Stimulated activated CD8-positive, alpha-beta memory T cell treated with anti-CD3 and anti-CD28 coated beads, Interleukin-7, amount 100 ng/mL, for 48 hours (primary cell): ENCODE measurements around the gene ACTRT2.

Experiments
- DNase-seq, 2 donors: peaks; one replicate each; pipeline ENCODE4 v3.0.0-alpha.2; 2020; ENCODE audit warnings: low read depth in 1 of 2; ENCODE audit errors: extremely low read depth in 1 of 2

Gene ACTRT2

GRCh38 chr1:3029991-3030662 lies 8.9 kb downstream of the ACTRT2 start:
- no peak for DNase-seq

DNA sequence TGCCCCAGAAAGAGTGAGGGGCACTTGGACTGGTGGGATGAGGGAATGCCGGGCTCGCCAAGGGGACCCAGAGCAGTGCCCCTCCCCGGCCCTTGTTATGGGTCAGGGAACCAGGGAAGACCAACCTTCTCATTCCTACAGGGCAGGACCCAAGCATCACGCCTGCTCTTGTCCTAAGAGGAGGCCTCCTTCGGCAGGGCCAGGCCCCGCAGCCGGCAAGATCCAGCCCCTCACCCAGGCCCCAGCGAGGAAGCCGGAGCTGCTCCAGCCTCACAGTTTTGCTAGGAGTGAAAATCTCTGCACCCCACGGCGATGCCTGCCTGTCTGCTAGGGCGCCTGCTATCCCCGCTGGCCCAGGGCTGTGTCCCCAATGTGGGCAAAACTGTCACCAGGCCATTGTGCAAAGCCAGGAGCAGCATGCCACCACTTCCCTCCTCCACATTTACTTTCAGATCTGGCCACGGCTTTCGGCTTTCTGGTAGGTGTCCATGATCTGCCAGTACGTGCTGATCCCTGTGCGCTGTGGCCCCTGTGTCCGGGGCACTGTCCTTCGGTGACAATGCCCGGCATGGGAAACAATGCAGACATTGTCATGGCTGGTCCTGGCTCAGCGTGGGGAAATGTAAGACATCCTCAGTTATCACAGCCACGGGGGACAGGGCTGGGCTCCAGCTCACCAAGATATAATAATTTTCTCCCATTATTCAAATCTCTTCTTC lies 9.6 kb downstream of the ACTRT2 start:
- no peak for DNase-seq

DNA sequence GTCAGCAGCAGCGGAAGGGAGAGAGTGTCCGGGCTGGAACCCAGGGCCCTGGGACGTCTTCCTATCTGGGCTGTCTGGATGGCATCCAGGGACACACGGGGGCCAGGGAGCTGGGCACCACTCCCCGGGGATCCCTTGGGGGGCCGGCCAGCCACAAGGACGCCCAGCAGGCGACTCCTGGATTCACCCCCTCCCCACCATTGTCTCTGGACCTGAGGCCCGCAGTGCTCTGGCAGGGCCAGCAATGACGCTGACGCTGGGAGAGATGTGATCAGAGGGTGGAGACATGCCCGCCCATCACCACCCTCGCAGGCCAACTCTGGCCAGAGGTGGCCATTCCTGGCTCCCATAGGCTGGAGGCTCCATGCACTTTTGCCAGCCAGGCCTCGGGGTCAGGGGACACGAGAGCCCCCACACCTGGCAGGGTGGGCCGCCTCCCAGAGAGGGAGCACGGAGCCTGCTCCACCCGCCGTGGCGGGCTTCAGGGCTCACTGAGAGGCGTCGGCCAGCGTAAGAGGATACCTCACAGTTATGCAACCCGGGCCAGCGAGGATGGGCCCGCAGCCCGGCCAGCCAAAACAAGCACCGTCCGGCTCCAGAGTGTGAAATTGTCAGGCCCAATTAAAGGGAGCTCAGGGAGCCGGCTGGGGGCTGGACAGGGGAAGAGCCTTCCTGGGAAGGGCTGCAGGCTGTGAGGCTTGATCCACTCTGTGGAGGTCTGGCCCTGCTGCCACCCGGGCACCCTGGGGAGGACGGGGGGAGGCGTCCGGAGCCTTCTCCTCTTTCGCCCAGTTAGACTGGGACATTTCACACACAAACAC lies 10.3 kb downstream of the ACTRT2 start:
- no peak for DNase-seq

DNA sequence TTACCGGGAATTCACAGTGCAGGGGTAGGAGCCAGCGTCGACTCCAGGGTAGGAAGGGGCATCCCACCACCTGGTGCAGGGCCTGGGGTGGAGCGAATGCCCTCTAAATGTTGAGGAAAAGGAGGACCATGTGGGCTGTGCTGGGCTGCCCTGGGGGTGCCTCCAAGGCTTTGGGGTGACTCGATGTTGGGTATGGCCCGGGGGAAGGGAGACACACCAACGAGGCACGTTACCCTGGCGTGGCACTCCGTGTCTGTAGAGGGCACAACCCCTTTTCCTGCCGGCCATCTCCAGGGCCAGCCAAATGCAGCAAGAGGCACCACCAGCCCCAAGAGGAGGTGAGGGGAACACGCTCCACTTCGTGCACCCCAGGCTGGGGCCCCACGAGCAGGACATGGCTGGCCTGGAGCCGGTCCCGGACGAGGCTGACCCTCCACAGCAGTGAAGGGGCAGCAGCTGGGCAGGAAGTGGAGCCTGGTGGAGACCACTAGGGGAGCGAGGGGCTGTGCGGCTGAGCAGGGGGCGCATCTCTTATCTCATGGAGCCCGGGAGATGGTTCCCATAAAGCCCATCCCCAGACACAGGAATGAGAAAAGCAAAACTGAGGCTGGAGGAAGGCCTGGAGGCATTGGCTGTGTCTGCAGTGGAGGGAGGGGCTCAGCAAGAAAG lies 11.2 kb downstream of the ACTRT2 start:
- DNase-seq, result no peak

DNA sequence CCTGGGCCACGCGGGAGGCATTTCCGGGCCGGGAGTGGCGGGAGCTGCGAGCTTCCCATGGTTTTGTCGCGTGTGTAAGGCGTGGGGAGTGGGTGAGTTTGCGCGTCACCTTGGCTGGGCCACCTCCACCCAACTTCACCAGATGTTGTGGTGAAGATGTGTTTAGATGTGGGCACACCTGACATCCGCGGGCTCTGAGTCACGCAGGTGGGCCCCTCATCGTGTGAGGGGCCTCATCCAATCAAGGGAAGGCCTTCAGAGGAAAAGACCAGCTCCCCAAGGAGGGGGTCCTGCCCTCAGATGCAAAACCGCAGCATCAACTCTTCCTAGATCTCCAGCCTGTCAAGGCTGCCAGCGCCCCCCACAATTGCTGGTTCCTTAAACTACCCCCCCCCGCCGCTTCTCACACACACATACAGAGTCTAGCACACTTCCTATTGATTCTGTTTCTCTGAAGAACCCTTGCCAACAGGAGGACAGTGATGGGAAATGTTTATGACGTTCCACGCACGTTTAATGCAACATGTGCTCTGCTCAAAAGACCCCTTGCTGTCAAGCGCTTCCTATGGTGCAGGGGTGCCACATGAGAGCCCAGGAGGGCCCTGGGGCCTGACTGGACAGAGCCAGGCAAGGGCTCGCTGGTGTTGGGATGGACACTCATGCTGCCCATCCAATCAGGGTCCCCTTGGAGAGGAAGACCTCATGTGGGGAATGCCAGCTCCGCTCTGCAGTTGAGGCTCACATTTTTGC lies 11.9 kb downstream of the ACTRT2 start:
- DNase-seq, result peak; percentile 3 to 19

- DNase-seq, result no peak
Measured at GRCh38 chr1:3033790-3034090, 12.5 kb downstream of the ACTRT2 start.

- no peak for DNase-seq
Measured at GRCh38 chr1:3034162-3034561, 12.9 kb downstream of the ACTRT2 start.

DNA sequence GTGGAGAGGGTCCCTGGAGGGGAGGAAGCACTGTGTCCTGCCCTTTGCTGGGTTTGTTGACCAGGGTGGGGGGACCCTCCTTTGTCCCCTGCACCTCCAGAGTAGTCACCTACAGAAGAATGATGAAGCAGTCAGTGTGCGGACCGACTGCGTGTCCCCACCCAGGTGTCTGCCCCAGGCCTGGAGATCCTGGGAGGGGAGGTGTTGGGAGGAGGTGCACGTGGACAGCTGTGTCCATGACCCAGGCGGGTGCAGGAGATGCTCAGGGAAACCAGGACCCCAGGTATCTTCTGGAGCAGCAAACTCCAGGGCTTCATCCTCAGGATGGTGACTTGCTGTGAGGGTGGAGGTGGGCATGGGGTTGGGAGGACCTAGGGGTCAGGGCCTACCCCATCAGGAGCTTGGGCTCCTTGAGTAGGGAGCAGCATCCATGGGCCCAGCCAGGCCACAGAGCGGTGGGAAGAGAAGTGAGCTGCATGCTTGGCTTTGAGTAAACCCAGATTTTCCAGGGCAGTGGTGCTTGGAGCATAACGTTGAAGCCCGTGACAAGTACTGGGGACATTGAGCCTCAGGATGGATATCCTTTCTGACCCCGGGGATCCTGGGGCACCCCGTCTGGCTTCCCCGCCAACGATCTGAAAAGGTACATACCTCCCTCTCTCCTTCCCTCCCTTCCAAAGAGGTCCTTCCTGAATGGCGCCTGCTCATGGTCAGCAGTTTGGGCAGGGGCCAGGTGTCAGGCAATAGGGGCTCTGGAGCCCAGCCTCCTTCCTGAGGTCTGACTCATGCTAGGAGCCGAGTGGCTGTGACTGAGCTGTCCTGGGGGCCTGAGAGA lies 13.7 kb downstream of the ACTRT2 start:
- DNase-seq, result no peak

- no peak for DNase-seq
Measured at GRCh38 chr1:3035563-3036446, 14.5 kb downstream of the ACTRT2 start.

DNA sequence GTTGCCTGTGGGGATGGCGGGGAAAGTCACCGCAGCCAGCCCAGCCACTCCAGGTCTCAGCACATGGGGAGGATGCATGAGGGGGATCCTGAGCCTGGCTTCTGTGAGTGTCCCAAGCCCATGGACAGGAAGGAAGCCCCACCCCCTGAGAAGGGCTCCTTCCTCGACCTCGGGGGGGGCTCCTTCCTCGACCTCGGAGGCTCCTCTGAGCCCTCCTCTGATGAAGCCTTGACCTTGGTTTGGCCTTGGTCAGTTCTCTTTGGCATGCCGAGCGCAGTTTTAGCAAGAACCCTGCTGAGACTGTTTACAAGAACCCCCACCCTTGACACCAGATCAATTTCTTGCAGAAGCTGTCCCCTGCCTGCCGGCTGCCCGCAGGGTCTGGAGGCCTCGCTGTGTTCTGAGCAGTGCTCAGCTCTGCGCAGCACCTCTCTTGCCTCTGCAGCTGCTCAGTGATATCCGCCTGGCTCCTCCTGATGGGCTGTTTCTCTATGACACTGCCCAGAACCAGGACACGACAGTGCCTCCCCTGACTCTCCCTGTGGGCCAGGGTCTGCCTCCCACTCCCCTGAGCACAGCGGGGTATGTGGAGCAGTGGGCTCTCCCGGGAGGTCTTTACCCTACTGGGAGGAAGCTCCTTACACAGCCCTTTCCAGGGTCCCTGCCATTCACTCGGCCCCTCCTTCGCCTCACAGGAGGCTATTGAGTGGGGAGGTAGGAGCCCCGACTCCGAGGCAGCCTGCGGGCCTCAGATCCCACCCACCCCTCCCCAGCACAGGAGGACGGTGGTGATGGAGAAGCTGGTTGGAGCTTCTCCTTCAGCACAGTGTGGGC lies 15.4 kb downstream of the ACTRT2 start:
- DNase-seq, result no peak

DNA sequence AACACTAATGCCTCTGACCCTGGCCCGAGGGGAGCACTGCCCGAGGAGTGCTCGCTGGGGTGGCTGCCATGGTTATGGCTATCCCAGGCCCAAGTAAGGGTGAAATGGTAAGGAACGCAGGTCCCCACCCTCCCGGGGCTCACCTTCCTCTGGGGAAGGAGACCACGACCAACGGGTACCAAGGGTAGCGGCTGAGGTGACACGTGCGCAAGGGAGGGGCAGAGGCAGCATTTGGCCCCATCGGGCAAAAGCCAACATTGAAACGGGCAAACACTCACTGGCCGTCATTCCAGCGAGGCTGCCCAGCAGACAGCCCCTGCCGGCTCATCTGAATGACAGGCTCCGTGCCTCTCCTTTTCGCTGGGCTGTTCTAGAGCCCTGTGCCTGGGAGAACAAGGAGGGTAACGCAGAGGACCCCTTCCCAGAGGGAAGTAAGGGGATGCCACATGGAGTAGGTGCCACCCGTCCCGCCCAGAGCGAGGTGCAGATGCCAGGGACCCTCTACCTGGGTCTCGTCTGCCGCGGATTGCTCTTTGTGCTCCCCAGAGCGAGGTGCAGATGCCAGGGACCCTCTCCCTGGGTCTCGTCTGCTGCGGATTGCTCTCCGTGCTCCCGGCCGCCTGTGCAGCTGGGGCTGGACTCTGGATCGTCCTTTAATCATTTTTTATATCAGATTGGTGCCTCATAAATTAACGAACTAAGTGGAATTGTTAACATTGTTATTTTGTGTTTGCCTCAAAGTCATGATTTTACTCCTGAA lies 16.2 kb downstream of the ACTRT2 start:
- no peak for DNase-seq

DNA sequence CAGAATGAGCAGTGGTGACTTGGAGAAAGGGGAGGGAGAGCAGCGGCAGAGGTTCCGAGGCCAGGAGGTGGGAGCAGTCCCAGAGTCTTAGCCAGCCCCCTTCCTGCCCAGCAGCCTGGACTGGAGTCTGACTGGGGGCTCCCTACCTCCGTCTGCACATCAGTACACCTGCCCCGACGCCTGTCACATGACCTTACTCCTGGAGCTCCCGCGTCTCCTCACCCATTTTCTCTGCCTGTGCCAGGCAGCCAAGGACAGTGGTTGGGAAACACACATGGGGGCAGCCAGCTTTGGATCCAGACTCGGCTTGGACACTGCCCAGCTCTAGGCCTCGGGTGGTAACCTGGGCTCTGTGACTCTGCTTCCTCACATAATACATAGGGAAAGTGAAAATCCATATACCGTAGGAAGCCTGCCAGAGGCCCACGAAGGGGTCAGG lies 16.9 kb downstream of the ACTRT2 start:
- no peak for DNase-seq

DNA sequence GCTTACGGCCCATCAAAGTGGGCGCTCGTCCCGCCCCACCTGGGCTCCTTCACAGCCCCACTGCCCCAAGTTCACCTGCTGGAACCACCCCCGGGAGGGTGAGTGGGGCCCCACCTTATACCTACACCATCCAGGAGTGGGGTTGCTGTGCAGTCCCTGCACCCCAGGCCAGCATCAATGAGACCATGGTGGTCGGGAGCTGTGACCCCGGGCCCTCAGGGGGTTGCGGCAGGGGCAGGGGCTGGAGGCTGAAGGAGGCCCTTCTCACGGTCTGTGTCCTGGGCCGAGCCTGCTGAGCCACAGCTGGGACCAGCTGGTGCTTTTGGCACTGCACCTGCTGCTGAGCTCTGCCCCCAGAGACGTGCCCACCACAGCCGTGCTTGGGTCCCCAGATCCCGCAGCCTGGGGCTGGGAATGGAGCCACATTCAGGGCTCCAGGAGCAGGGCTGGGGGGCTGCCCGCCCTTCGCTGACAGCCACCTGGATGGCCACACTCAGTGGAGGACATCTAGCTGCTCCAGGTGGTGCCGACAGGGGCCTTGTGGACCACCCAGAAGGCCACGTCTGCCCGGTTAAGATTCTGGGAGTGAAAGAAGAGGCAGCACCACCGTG lies 17.4 kb downstream of the ACTRT2 start:
- DNase-seq, result no peak

DNA sequence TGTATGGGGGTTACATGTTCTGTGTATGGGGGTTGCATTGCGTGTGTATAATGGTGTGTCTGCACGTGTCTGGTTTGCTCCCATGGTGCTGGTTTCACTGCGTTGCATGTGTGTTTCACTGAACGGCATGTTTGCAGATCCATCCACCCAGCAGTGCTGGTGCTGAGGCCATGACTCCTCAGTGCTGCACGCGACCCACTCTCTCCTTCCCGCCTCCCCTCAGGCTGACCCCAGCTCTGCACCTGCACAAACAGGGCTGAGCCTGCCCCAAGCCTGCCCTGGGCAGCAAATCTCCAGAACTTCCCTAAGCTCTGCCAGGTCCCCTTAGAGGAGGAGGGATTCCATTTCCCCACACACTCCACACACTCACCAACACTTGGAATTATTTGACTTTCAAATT lies 18.7 kb downstream of the ACTRT2 start:
- DNase-seq, result no peak

DNA sequence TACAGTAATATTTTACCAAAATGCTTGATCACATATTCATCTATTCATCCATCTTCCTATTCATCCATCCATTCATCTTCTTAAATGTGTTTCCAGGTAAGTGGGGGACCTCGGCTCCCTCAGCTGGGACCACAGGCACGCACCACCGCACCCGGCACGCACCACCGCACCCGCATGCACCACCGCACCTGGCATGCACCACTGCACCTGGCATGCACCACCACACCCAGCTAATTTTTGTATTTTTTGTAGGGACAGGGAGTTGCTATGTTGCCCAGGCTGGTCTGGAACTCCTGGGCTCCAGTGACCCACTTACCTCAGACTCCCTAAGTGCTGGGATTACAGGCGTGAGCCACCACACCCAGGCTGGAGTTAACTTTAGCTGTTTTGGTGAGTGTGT lies 21.2 kb downstream of the ACTRT2 start:
- DNase-seq, result no peak

GRCh38 chr1:3049164-3049563 lies 27.9 kb downstream of the ACTRT2 start:
- no peak for DNase-seq

DNA sequence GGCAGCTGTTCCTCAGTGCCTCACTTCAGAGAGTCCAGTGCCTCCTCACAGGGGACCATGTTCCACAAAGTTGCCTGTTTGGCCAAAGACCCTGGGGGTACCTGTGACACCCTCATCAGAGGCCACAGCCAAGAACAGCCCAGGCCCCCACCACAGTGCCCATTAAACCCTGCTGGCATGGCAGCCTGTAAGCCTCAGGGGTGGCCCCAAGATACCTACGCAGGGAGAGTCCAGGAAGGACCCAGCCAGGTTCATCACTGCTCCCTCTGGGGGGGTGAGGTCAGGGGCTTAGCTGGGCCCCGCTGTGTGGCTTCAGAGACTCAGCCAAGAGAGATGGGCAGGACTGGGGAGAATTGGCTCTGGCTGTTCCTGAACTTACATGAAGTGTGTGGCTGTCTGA lies 28.6 kb downstream of the ACTRT2 start:
- DNase-seq, result no peak
